IPS-18a (cell line): ENCODE data around the gene LMAN1.

Source experiments
- H3K27ac ChIP-seq: one replicate; pipeline ENCODE4 v1.5.1; 2013; ENCODE audit warnings: low read length
- H3K27me3 ChIP-seq: one replicate; pipeline ENCODE4 v1.6.1; 2013; ENCODE audit warnings: mild to moderate bottlenecking, low read length; ENCODE audit not compliant: control insufficient read depth, insufficient read depth
- H3K36me3 ChIP-seq: one replicate; pipeline ENCODE4 v1.6.1; 2013; ENCODE audit warnings: low read depth, low read length; ENCODE audit not compliant: control insufficient read depth
- H3K4me1 ChIP-seq: one replicate; pipeline ENCODE4 v1.6.1; 2013; ENCODE audit warnings: low read depth, low read length; ENCODE audit not compliant: control insufficient read depth
- H3K4me3 ChIP-seq: one replicate; pipeline ENCODE4 v1.5.1; 2013; ENCODE audit warnings: low read length
- H3K9ac ChIP-seq: one replicate; pipeline ENCODE4 v1.6.1; 2013; ENCODE audit warnings: mild to moderate bottlenecking, low read length, moderate library complexity
- H3K9me3 ChIP-seq: one replicate; pipeline ENCODE4 v1.6.1; 2013; ENCODE audit warnings: low read depth, low read length; ENCODE audit not compliant: control insufficient read depth

Gene LMAN1

GRCh38 chr18:59325965-59326364 is 33.1 kb downstream of the LMAN1 start:
- Histone ChIP-seq H3K36me3 (peaks cover 44% of the 10 kb centered on the region), H3K9ac (no peak overlapping the region), H3K27ac (no peak overlapping the region), H3K9me3 (no peaks in the 10 kb centered on the region), H3K27me3 (no peaks in the 10 kb centered on the region), H3K4me1 (no peaks in the 10 kb centered on the region), H3K4me3 (no peak overlapping the region)

GRCh38 chr18:59324623-59324971 is 34.5 kb downstream of the LMAN1 start:
- Histone ChIP-seq H3K4me1 (no peaks in the 10 kb centered on the region), H3K27me3 (no peaks in the 10 kb centered on the region), H3K9me3 (no peaks in the 10 kb centered on the region), H3K9ac (no peak overlapping the region), H3K27ac (no peak overlapping the region), H3K36me3 (peaks cover 32% of the 10 kb centered on the region), H3K4me3 (no peak overlapping the region)

- Histone ChIP-seq H3K27ac (no peak overlapping the region), H3K4me1 (no peaks in the 10 kb centered on the region), H3K36me3 (peaks cover 27% of the 10 kb centered on the region), H3K27me3 (no peaks in the 10 kb centered on the region), H3K4me3 (no peak overlapping the region), H3K9me3 (no peaks in the 10 kb centered on the region), H3K9ac (no peak overlapping the region)
Observed at GRCh38 chr18:59323931-59324622, 35.0 kb downstream of the LMAN1 start.

- H3K9ac ChIP-seq: no peak within 1 kb of the TSS
- H3K36me3 ChIP-seq: no peaks in the 10 kb centered on the region
- H3K4me1 ChIP-seq: no peaks in the 10 kb centered on the region
- H3K27me3 ChIP-seq: no peaks in the 10 kb centered on the region
- no peaks in the 10 kb centered on the region for H3K9me3 ChIP-seq
- no peak within 1 kb of the TSS for H3K27ac ChIP-seq
- H3K4me3 ChIP-seq: no peak within 1 kb of the TSS
Observed at GRCh38 chr18:59318460-59319050, 40.5 kb downstream of the LMAN1 start, which contains the start of gene CPLX4. TSS of gene CPLX4 (minus strand) at chr18:59318649. CDS start at chr18:59318462, 187 bp downstream.

GRCh38 chr18:59311631-59312030 is 47.4 kb downstream of the LMAN1 start:
- Histone ChIP-seq H3K9me3 (no peaks in the 10 kb centered on the region), H3K4me3 (no peak overlapping the region), H3K36me3 (no peaks in the 10 kb centered on the region), H3K9ac (no peak overlapping the region), H3K4me1 (no peaks in the 10 kb centered on the region), H3K27ac (no peak overlapping the region), H3K27me3 (peaks cover 23% of the 10 kb centered on the region)

- no peak overlapping the region for H3K9ac ChIP-seq
- H3K9me3 ChIP-seq: no peaks in the 10 kb centered on the region
- no peaks in the 10 kb centered on the region for H3K4me1 ChIP-seq
- no peaks in the 10 kb centered on the region for H3K36me3 ChIP-seq
- H3K27me3 ChIP-seq: peaks cover 35% of the 10 kb centered on the region
- peak overlapping the region; percentile 47 for H3K4me3 ChIP-seq
- no peak overlapping the region for H3K27ac ChIP-seq
Observed at GRCh38 chr18:59308938-59309260, 50.2 kb downstream of the LMAN1 start.

GRCh38 chr18:59308248-59308937 is 50.7 kb downstream of the LMAN1 start:
- Histone ChIP-seq H3K9ac (no peak overlapping the region), H3K4me3 (peak overlapping the region; percentile 47), H3K27ac (no peak overlapping the region), H3K9me3 (no peaks in the 10 kb centered on the region), H3K27me3 (peaks cover 35% of the 10 kb centered on the region), H3K4me1 (no peaks in the 10 kb centered on the region), H3K36me3 (no peaks in the 10 kb centered on the region)

GRCh38 chr18:59306640-59307039 is 52.4 kb downstream of the LMAN1 start:
- H3K27ac ChIP-seq: no peak overlapping the region
- H3K9ac ChIP-seq: no peak overlapping the region
- H3K36me3 ChIP-seq: no peaks in the 10 kb centered on the region
- H3K4me3 ChIP-seq: no peak overlapping the region
- no peaks in the 10 kb centered on the region for H3K4me1 ChIP-seq
- no peaks in the 10 kb centered on the region for H3K9me3 ChIP-seq
- H3K27me3 ChIP-seq: peaks cover 35% of the 10 kb centered on the region

- Histone ChIP-seq H3K36me3 (no peaks in the 10 kb centered on the region), H3K9ac (no peak overlapping the region), H3K27me3 (peaks cover 35% of the 10 kb centered on the region), H3K4me1 (no peaks in the 10 kb centered on the region), H3K9me3 (no peaks in the 10 kb centered on the region), H3K4me3 (no peak overlapping the region), H3K27ac (no peak overlapping the region)
Observed at GRCh38 chr18:59305295-59305694, 53.8 kb downstream of the LMAN1 start.

GRCh38 chr18:59303656-59304195 is 55.3 kb downstream of the LMAN1 start:
- no peaks in the 10 kb centered on the region for H3K36me3 ChIP-seq
- H3K4me1 ChIP-seq: no peaks in the 10 kb centered on the region
- no peak overlapping the region for H3K4me3 ChIP-seq
- no peak overlapping the region for H3K9ac ChIP-seq
- no peaks in the 10 kb centered on the region for H3K9me3 ChIP-seq
- no peak overlapping the region for H3K27ac ChIP-seq
- H3K27me3 ChIP-seq: peaks cover 28% of the 10 kb centered on the region

GRCh38 chr18:59303006-59303405 is 56.1 kb downstream of the LMAN1 start:
- H3K9me3 ChIP-seq: no peaks in the 10 kb centered on the region
- H3K9ac ChIP-seq: no peak overlapping the region
- no peak overlapping the region for H3K4me3 ChIP-seq
- H3K27ac ChIP-seq: no peak overlapping the region
- H3K36me3 ChIP-seq: no peaks in the 10 kb centered on the region
- H3K27me3 ChIP-seq: peaks cover 24% of the 10 kb centered on the region
- no peaks in the 10 kb centered on the region for H3K4me1 ChIP-seq
